Activated B cell treated with CpG ODN at 0.5 μM for 24 hours (primary cell): Measurements from ENCODE around the gene CLOCK. TPM values are rescaled to one million over a fixed set of nuclear protein-coding genes. Genes with fewer than 3 reads are reported as not detected.

Experiments used
- ATAC-seq: fragments of 200-7000 bp; cut with Tn5 transposase; one replicate; pipeline ENCODE4 v1.10.0; 2021; ENCODE audit warnings: low read depth, mild to moderate bottlenecking, moderate library complexity
- CTCF ChIA-PET: fragments of 350-600 bp; sonication (Branson Sonifier 250); formaldehyde crosslinking; loops from one replicate; lab custom pipeline; 2021; ENCODE audit warnings: antibody characterized with exemption; lab: Charles Lee
- POLR2A ChIA-PET: fragments of 350-600 bp; sonication (Branson Sonifier 250); formaldehyde crosslinking; loops from one replicate; lab custom pipeline; 2021; ENCODE audit warnings: antibody characterized with exemption; lab: Charles Lee
- DNase-seq: peaks from one replicate; pipeline ENCODE4 v3.0.0; 2022
- H3K27ac Mint-ChIP-seq: one replicate; pipeline ENCODE4 v1.8.0; 2020; ENCODE audit warnings: mixed read lengths
- H3K27me3 Mint-ChIP-seq: one replicate; pipeline ENCODE4 v1.8.0; 2021; ENCODE audit warnings: mixed read lengths
- H3K36me3 Mint-ChIP-seq: one replicate; pipeline ENCODE4 v1.8.0; 2021; ENCODE audit warnings: low read depth, mixed read lengths
- H3K4me1 Mint-ChIP-seq: one replicate; pipeline ENCODE4 v1.8.0; 2021; ENCODE audit warnings: mixed read lengths
- H3K4me3 Mint-ChIP-seq: one replicate; pipeline ENCODE4 v1.8.0; 2020; ENCODE audit warnings: mild to moderate bottlenecking, mixed read lengths
- H3K9me3 Mint-ChIP-seq: one replicate; pipeline ENCODE4 v1.8.0; 2020; ENCODE audit warnings: mixed read lengths
- intact Hi-C: fragments of 100-400 bp; cut with micrococcal nuclease; formaldehyde crosslinking; loops from one replicate; pipeline ENCODE4 v1.15.1; 2024
- total RNA-seq: library from RNA; stranded (reverse); gene quantifications from 2 replicates; pipeline ENCODE4 v1.2.3, GENCODE V29; 2022
- TF ChIP-seq, protein P1 (sequence below): fragments of 200-600 bp; IDR thresholded peaks from one replicate; pipeline ENCODE4 v1.8.0; 2022; ENCODE audit warnings: antibody characterized with exemption, mild to moderate bottlenecking

Gene CLOCK
- total RNA-seq, 1 donor from 2014 or later = 12.9 TPM

DNA sequence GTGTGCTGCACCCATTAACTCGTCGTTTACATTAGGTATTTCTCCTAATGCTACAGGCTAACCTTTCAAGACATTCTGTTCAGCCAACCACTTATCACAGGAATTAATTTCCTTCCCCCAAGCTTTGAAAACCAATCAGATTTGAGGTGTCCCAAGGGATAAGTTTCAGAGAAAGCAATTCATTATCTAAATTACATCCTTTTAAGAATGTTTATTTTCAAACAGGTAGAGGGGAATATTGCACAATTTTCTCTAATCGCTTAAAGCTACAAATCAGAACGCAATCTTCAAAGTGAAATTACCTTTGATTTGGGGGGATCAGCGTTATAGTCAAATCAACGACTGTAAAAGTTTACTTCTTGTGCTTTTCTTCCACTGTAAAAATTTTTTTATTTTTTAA, 1.6 kb downstream of the CLOCK start:
- Mint-ChIP-seq H3K36me3 (peaks cover 2% of the 10 kb centered on the region), H3K4me3 (peak overlapping the region; percentile 92), H3K9me3 (no peaks in the 10 kb centered on the region), H3K27me3 (no peaks in the 10 kb centered on the region), H3K27ac (peak overlapping the region; percentile 88), H3K4me1 (peaks cover 29% of the 10 kb centered on the region)
- POLR2A ChIA-PET = interaction anchor here (1.2 to 2.5 kb wide), 7 partner anchors 9 to 1432 kb away, joined by 3 to 35 read pairs (median 7); partner anchors contain the start of genes CEP135, NOA1, SRD5A3 and TMEM165
- DNase-seq (no peak), ATAC-seq (no peak)
- CTCF ChIA-PET = interaction anchor here (0.7 to 1.3 kb wide), 4 partner anchors 9 to 150 kb away, joined by 3 read pairs; no protein-coding TSS in a partner anchor
- intact Hi-C loops = loop anchor here (2.0 to 10.0 kb wide), 4 partner anchors 90 to 1362 kb away; partner anchors contain the start of genes AASDH, NMU and REST
- TF ChIP-seq, protein P1, sequence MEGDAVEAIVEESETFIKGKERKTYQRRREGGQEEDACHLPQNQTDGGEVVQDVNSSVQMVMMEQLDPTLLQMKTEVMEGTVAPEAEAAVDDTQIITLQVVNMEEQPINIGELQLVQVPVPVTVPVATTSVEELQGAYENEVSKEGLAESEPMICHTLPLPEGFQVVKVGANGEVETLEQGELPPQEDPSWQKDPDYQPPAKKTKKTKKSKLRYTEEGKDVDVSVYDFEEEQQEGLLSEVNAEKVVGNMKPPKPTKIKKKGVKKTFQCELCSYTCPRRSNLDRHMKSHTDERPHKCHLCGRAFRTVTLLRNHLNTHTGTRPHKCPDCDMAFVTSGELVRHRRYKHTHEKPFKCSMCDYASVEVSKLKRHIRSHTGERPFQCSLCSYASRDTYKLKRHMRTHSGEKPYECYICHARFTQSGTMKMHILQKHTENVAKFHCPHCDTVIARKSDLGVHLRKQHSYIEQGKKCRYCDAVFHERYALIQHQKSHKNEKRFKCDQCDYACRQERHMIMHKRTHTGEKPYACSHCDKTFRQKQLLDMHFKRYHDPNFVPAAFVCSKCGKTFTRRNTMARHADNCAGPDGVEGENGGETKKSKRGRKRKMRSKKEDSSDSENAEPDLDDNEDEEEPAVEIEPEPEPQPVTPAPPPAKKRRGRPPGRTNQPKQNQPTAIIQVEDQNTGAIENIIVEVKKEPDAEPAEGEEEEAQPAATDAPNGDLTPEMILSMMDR = no peak

DNA sequence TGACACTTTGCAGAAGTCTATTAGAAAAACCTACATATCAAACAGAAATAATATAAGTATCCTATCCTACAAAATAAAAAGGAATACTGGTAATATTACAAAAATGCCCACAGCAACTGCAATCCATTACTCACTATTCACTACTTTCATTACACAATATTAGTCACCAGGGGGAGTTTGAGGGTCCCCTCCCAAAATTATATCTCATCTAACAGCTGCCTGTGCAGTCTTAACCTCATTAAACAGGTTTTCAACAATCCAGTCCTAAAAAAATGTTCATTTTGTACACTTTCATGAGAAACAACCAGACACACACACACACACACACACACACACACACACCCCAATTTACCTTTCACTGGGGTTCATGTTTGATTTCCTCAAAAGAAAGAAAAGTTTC, 2.9 kb downstream of the CLOCK start:
- H3K4me1 Mint-ChIP-seq = peaks cover 29% of the 10 kb centered on the region
- ATAC-seq (no peak), DNase-seq (no peak)
- no peak overlapping the region for H3K27ac Mint-ChIP-seq
- POLR2A ChIA-PET = no interaction called here
- TF ChIP-seq, protein P1 = no peak
- no peaks in the 10 kb centered on the region for H3K27me3 Mint-ChIP-seq
- CTCF ChIA-PET = no interaction called here
- H3K4me3 Mint-ChIP-seq = no peak overlapping the region
- H3K36me3 Mint-ChIP-seq = peaks cover 2% of the 10 kb centered on the region
- intact Hi-C loops = loop anchor here (2.0 to 10.0 kb wide), 2 partner anchors 91 to 193 kb away; partner anchors contain the start of gene NMU
- H3K9me3 Mint-ChIP-seq = no peaks in the 10 kb centered on the region

DNA sequence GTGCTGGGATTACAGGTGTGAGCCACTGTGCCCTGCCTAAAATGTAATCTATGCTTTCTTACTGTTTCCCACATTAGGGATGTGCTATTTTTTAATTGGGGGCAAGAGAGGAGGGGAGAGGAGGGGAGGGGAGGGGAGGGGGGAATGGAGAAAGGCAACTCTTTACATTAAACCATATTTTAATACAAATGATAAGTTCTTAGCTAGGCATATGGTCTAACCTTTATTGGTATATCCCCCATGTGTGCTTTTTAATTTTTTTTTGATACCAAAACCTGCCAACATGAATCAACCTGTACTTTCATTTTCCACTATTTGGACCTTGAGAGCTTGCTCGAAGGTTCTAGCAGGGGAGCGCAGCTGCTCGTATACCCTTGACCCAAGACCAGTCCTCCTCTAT, 6.4 kb downstream of the CLOCK start:
- ATAC-seq (no peak), DNase-seq (no peak)
- H3K27me3 Mint-ChIP-seq = no peaks in the 10 kb centered on the region
- TF ChIP-seq, protein P1 = no peak
- CTCF ChIA-PET = no interaction called here
- intact Hi-C loops = loop anchor here (10.0 kb wide), 1 partner anchor 95 kb away; the partner anchor contains the start of gene NMU
- H3K4me1 Mint-ChIP-seq = peaks cover 31% of the 10 kb centered on the region
- H3K4me3 Mint-ChIP-seq = no peak overlapping the region
- H3K36me3 Mint-ChIP-seq = peaks cover 2% of the 10 kb centered on the region
- no peak overlapping the region for H3K27ac Mint-ChIP-seq
- H3K9me3 Mint-ChIP-seq = no peaks in the 10 kb centered on the region
- POLR2A ChIA-PET = no interaction called here

DNA sequence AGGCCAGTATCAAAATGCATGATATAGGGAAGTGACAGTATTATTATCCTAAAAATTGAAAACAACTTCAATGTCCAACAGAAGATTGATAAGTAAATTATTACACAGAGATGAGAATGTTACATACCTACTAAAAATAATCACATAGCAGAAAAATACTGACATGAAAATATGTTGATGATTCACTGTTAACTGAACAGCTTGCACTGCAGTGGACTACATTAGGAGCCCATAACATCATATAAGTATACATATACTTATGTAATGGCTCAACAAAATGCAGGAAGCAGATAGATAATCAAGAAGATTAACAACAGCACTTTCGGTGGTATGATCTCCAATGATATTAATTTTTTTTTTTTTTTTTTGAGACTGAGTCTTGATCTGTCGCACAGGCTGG, 7.1 kb downstream of the CLOCK start:
- ChIA-PET CTCF (no interaction called here), POLR2A (no interaction called here)
- H3K27me3 Mint-ChIP-seq = no peaks in the 10 kb centered on the region
- no peak for ATAC-seq
- H3K27ac Mint-ChIP-seq = no peak overlapping the region
- H3K4me3 Mint-ChIP-seq = no peak overlapping the region
- intact Hi-C loops = loop anchor here (10.0 kb wide), 1 partner anchor 95 kb away; the partner anchor contains the start of gene NMU
- H3K4me1 Mint-ChIP-seq = peaks cover 27% of the 10 kb centered on the region
- TF ChIP-seq, protein P1 = no peak
- H3K9me3 Mint-ChIP-seq = peaks cover under 1% of the 10 kb centered on the region
- DNase-seq = no peak
- H3K36me3 Mint-ChIP-seq = peaks cover 2% of the 10 kb centered on the region

DNA sequence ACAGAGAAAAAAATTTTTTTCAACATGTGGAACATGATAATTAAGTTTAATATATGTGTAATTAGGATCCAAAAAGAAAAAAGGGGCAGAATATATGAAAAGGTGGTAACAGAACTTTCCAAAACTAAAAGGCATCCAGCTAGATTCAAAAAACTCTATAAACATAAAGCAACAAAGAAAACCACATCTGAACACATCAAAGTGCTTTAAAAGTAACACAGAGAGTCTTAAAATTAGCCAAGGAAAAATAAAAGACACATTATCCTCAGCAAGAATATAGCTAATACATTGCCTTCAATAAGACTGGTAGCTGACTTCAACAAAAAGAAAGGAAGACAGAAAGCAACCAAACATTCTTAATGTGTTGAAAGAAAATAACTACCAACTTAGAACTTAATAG, 8.2 kb downstream of the CLOCK start:
- H3K9me3 Mint-ChIP-seq = peaks cover 3% of the 10 kb centered on the region
- peaks cover 18% of the 10 kb centered on the region for H3K4me1 Mint-ChIP-seq
- no peak for ATAC-seq
- POLR2A ChIA-PET = no interaction called here
- intact Hi-C loops = no loop called here
- H3K4me3 Mint-ChIP-seq = no peak overlapping the region
- CTCF ChIA-PET = no interaction called here
- H3K27me3 Mint-ChIP-seq = no peaks in the 10 kb centered on the region
- TF ChIP-seq, protein P1 = no peak
- H3K36me3 Mint-ChIP-seq = peaks cover 9% of the 10 kb centered on the region
- DNase-seq = no peak
- H3K27ac Mint-ChIP-seq = no peak overlapping the region
